AG04450 (cell line): ENCODE data around the gene KCNQ2. TPM values are rescaled to one million over a fixed set of nuclear protein-coding genes. Genes with fewer than 3 reads are reported as not detected.

ENCODE experiments used
- CTCF ChIA-PET: fragments of 300-600, 350-600 bp; formaldehyde crosslinking; extraction: SDS; loops from one replicate; lab custom pipeline; 2022; ENCODE audit warnings: antibody characterized with exemption, inconsistent platforms; lab: Charles Lee
- POLR2A ChIA-PET: fragments of 350-600 bp; formaldehyde crosslinking; extraction: SDS; loops from one replicate; lab custom pipeline; 2021; ENCODE audit warnings: antibody characterized with exemption, inconsistent platforms; lab: Yijun Ruan, JAX
- DNase-seq: peaks from one replicate; pipeline ENCODE4 v3.0.0-alpha.2; 2011; ENCODE audit warnings: low read depth, low spot score
- H3K27ac ChIP-seq: one replicate; pipeline ENCODE4 v1.5.1; 2012; ENCODE audit warnings: low read depth, low read length, control low read depth
- H3K27me3 ChIP-seq: one replicate; pipeline ENCODE4 v1.6.0; 2012; ENCODE audit warnings: low read length; ENCODE audit not compliant: control insufficient read depth, insufficient read depth
- H3K4me3 ChIP-seq: 2 replicates; pipeline ENCODE4 v1.5.1; 2011; ENCODE audit warnings: mild to moderate bottlenecking, low read depth, low read length, control low read depth
- H3K9me3 ChIP-seq: 2 replicates; pipeline ENCODE4 v1.5.1; 2012; ENCODE audit warnings: low read length; ENCODE audit not compliant: control insufficient read depth, insufficient read depth
- polyA plus RNA-seq: library from polyadenylated mRNA; depleted of rRNA; stranded (reverse); fragments of >200 nt; gene quantifications from 2 replicates; pipeline ENCODE4 v1.2.3, GENCODE V29; 2011
- TF ChIP-seq, protein P1 (sequence below): IDR thresholded peaks from 2 replicates; pipeline ENCODE4 v1.5.1; 2011; ENCODE audit warnings: low read depth, low read length, control low read depth, inconsistent platforms

Gene KCNQ2
- polyA plus RNA-seq, 1 experiment, result not detected

- H3K9me3 ChIP-seq, result no peaks in the 10 kb centered on the region; the same call in 1 of the 2 replicates
- TF ChIP-seq, protein P1, sequence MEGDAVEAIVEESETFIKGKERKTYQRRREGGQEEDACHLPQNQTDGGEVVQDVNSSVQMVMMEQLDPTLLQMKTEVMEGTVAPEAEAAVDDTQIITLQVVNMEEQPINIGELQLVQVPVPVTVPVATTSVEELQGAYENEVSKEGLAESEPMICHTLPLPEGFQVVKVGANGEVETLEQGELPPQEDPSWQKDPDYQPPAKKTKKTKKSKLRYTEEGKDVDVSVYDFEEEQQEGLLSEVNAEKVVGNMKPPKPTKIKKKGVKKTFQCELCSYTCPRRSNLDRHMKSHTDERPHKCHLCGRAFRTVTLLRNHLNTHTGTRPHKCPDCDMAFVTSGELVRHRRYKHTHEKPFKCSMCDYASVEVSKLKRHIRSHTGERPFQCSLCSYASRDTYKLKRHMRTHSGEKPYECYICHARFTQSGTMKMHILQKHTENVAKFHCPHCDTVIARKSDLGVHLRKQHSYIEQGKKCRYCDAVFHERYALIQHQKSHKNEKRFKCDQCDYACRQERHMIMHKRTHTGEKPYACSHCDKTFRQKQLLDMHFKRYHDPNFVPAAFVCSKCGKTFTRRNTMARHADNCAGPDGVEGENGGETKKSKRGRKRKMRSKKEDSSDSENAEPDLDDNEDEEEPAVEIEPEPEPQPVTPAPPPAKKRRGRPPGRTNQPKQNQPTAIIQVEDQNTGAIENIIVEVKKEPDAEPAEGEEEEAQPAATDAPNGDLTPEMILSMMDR, result no peak
- H3K27me3 ChIP-seq, result peaks cover 25% of the 10 kb centered on the region
- ChIA-PET CTCF (no interaction called here), POLR2A (interaction anchor here (0.6 kb wide), 2 partner anchors 18 to 146 kb away, joined by 3 to 5 read pairs; no protein-coding TSS in a partner anchor)
- H3K4me3 ChIP-seq, result no peak overlapping the region
- DNase-seq, result no peak
- H3K27ac ChIP-seq, result no peak overlapping the region
These were observed 21.1 kb upstream of the KCNQ2 start for GRCh38 chr20:63493563-63494020.

DNA sequence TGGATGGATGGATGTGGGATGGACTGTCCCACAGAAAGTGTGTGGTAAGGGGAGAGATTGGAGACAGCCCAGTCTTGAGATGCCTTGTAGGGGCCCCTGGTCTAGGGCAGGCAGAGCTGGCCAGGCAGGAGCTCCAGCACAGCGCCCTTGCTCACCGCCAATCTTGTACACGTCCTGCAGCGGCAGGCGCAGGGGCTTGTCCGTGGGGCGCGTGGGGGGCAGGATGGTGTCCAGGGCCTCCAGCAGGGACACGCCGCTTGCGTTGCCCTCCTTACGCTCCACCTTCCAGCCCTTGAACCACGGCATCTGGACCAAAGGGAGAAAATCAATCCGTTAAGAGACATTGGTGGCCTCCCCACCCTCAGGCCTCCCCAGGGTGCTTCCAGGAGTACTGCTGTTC is 20.5 kb upstream of the KCNQ2 start:
- POLR2A ChIA-PET, result interaction anchor here (0.6 kb wide), 1 partner anchor 147 kb away, joined by 3 read pairs; no protein-coding TSS in a partner anchor
- TF ChIP-seq, protein P1, result no peak

GRCh38 chr20:63492518-63492917 is 20.1 kb upstream of the KCNQ2 start:
- DNase-seq, result no peak
- H3K27me3 ChIP-seq, result peaks cover 23% of the 10 kb centered on the region
- H3K9me3 ChIP-seq, result no peaks in the 10 kb centered on the region; the same call in 1 of the 2 replicates
- no peak overlapping the region for H3K4me3 ChIP-seq
- ChIA-PET CTCF (no interaction called here), POLR2A (no interaction called here)
- no peak overlapping the region for H3K27ac ChIP-seq
- TF ChIP-seq, protein P1, result no peak

More for the DNA sequence above, 20.5 kb upstream of the KCNQ2 start:
- CTCF ChIA-PET, result no interaction called here
- Histone ChIP-seq H3K9me3 (no peaks in the 10 kb centered on the region; the same call in 1 of the 2 replicates), H3K4me3 (no peak overlapping the region), H3K27me3 (peaks cover 21% of the 10 kb centered on the region), H3K27ac (no peak overlapping the region)
- DNase-seq, result no peak

GRCh38 chr20:63491635-63492230 is 19.3 kb upstream of the KCNQ2 start:
- Histone ChIP-seq H3K27ac (no peak overlapping the region), H3K9me3 (no peaks in the 10 kb centered on the region; the same call in 1 of the 2 replicates), H3K4me3 (no peak overlapping the region), H3K27me3 (peaks cover 27% of the 10 kb centered on the region)
- TF ChIP-seq, protein P1, result no peak
- POLR2A ChIA-PET, result no interaction called here
- CTCF ChIA-PET, result no interaction called here
- no peak for DNase-seq

GRCh38 chr20:63491078-63491477 is 18.6 kb upstream of the KCNQ2 start:
- TF ChIP-seq, protein P1, result no peak
- Histone ChIP-seq H3K27me3 (peaks cover 27% of the 10 kb centered on the region), H3K9me3 (peaks cover 5% of the 10 kb centered on the region), H3K27ac (no peak overlapping the region), H3K4me3 (no peak overlapping the region)
- CTCF ChIA-PET, result no interaction called here
- POLR2A ChIA-PET, result no interaction called here
- no peak for DNase-seq
